Measurements from ENCODE around the gene PNPLA6. TPM values are rescaled to one million over a fixed set of nuclear protein-coding genes. Genes with fewer than 3 reads are reported as not detected.

Gene PNPLA6
- total and polyA plus RNA-seq, 2 of the 8 experiments (the other 6 are each of a cell fraction or from before 2014, with no cell fraction given): 55.1 to 121 TPM

GRCh38 chr19:7535998-7536695, 630 bp downstream of the PNPLA6 start:
- POLR2A ChIA-PET (ENCODE audit: partially characterized antibody): interaction anchor here (7.6 kb wide), 1 partner anchor 16 kb away, joined by 80 read pairs; the partner anchor contains the start of gene MCOLN1
- H2AFZ ChIP-seq (ENCODE audit: low read length): no peak overlapping the region

More at GRCh38 chr19:7535998-7536695, 630 bp downstream of the PNPLA6 start:
- H2BK5ac ChIP-seq (ENCODE audit: low read depth, low read length): 0 out of 2 replicates have a peak overlapping the region, but pooled peaks have one; percentile 75
- no peak overlapping the region for H3K18ac ChIP-seq (ENCODE audit: extremely low read depth, low read length)
- H3K4me2 ChIP-seq (ENCODE audit: insufficient read depth in 1 of 2, low read depth in 2 of 2, low read length in 2 of 2): peak overlapping the region; percentile 71 to 86
- peaks cover 0 to 3% of the 10 kb centered on the region in 2 experiments for H4K20me1 ChIP-seq (replicated peaks in 1 of 2; ENCODE audit: control insufficient read depth in 1 of 2, insufficient read depth in 2 of 2, low read length in 2 of 2)
- peaks cover 0 to 9% (median 3%) of the 10 kb centered on the region in 4 experiments; a peak in 4 of 7 replicates for H3K4me1 ChIP-seq (replicated peaks in 1 of 4; ENCODE audit: control insufficient read depth in 3 of 4, insufficient read depth in 4 of 4, low read length in 3 of 4)
- CTCF ChIA-PET (ENCODE audit: partially characterized antibody): interaction anchor here (0.7 to 0.8 kb wide), 2 partner anchors 16 kb away, joined by 3 read pairs; no protein-coding TSS in a partner anchor
- H4K91ac ChIP-seq (replicated peaks; ENCODE audit: insufficient read length, low read length): no peak overlapping the region
- no peak for FAIRE-seq
- H4K5ac ChIP-seq (ENCODE audit: insufficient read length, low read depth, low read length): no peak overlapping the region
- H3K79me2 ChIP-seq (ENCODE audit: control insufficient read depth in 1 of 2, insufficient read depth in 2 of 2, low read length in 2 of 2): no peaks in the 10 kb centered on the region
- H2BK15ac ChIP-seq (ENCODE audit: low read length): no peak overlapping the region
- TF ChIP-seq SIX5 (IDR thresholded peaks at IDR 0.05; ENCODE audit: low read depth, low read length) (no peak), KDM1A (IDR thresholded peaks at IDR 0.05; ENCODE audit: borderline replicate concordance, low read length) (0 out of 2 replicates have a peak, but pooled peaks have one; percentile 34)
- 0 out of 2 replicates have a peak overlapping the region, but pooled peaks have one; percentile 27 for H2BK12ac ChIP-seq (ENCODE audit: low read depth, low read length)
- no peak overlapping the region for H3K9ac ChIP-seq (replicated peaks in 1 of 4; ENCODE audit: extremely low read depth in 1 of 4, low read depth in 3 of 4, low read length in 3 of 4)
- peak overlapping the region; percentile 95 for H4K8ac ChIP-seq (ENCODE audit: extremely low read depth, insufficient read depth, low read length)
- H3K9me3 ChIP-seq (ENCODE audit: insufficient read depth in 2 of 2, low read depth in 1 of 2, low read length in 1 of 2): no peaks in the 10 kb centered on the region
- H3K23ac ChIP-seq (ENCODE audit: insufficient read length): no peak overlapping the region
- no peak overlapping the region for H3K4ac ChIP-seq (replicated peaks; ENCODE audit: insufficient read length, low read depth, low read length)
- no peaks in the 10 kb centered on the region for H3K27me3 ChIP-seq (replicated peaks in 1 of 4; ENCODE audit: control insufficient read depth in 3 of 4, extremely low read depth in 1 of 4, insufficient read depth in 3 of 4, low read length in 3 of 4)
- no peak overlapping the region for H3K14ac ChIP-seq (ENCODE audit: insufficient read length)
- no peak overlapping the region for H2BK20ac ChIP-seq (ENCODE audit: low read length)
- peaks cover 0 to 8% (median 3%) of the 10 kb centered on the region in 4 experiments; a peak in 3 of 8 replicates for H3K36me3 ChIP-seq (ENCODE audit: control insufficient read depth in 2 of 4, insufficient read depth in 4 of 4, low read length in 3 of 4)
- H2BK120ac ChIP-seq (replicated peaks; ENCODE audit: low read depth, low read length): no peak overlapping the region
- no peak for DNase-seq (ENCODE audit: low read depth in 1 of 2, low spot score in 2 of 2)
- no peak overlapping the region for H3K56ac ChIP-seq (replicated peaks; ENCODE audit: insufficient read length, low read depth, low read length)
- no peak overlapping the region for H3K27ac ChIP-seq (ENCODE audit: low read depth, low read length)
- H3K4me3 ChIP-seq (ENCODE audit: extremely low read depth in 1 of 4, insufficient read depth in 2 of 4, low read depth in 3 of 4, low read length in 4 of 4): peak overlapping the region; percentile 76 to 98 (median 93)
- H3K79me1 ChIP-seq (ENCODE audit: low read depth, low read length): no peaks in the 10 kb centered on the region
- no peak overlapping the region for H2AK5ac ChIP-seq (ENCODE audit: low read depth, low read length)
- H3K23me2 ChIP-seq (ENCODE audit: low read depth, low read length): no peaks in the 10 kb centered on the region; the same call in 1 of the 2 replicates
- 64% methylated on average over 12 of the region's 30 CpGs; no CpG with 5 or more reads in 1 of the 2 experiments for WGBS, 2 experiments (ENCODE audit: extremely low coverage in 1 of 2, insufficient coverage in 1 of 2, insufficient read length in 1 of 2, insufficient replicate concordance in 2 of 2, low coverage in 1 of 2, low lambda C conversion rate in 2 of 2, missing lambda C conversion rate in 1 of 2)

Measured in H1 (cell line).